Astrocyte (in vitro differentiated cells and primary cell): ENCODE measurements around the gene TMEM170B.

ENCODE experiments used
- EZH2 ChIP-seq: IDR thresholded peaks from 2 replicates; pipeline ENCODE4 v1.6.1; 2012; ENCODE audit warnings: mild to moderate bottlenecking, low read length, inconsistent platforms; ENCODE audit not compliant: insufficient read depth
- TF ChIP-seq, protein P1 (sequence below): IDR thresholded peaks from 2 replicates; pipeline ENCODE4 v1.5.1; 2011; ENCODE audit warnings: low read depth, mild to moderate bottlenecking, inconsistent platforms, low read length, moderate library complexity; ENCODE audit not compliant: insufficient read depth

DNA sequence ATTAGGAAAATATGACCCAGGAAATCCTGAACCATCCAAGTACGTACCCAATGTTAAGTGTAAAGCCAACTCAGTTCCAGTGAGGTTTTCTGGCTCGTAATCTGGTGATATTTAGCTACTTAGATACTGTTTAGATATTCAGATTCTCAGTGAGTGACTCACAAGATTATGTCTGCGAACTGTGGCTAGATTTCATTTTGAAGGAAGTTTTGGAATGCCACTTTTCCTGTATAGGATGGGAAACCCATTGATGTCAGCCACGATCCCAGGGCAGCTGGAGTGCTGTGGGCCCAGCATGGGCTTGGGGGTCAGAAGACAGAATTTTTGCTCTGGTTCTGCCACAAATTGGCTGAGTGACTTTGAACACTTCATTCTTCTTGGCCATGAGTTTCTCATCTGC, 76.3 kb downstream of the TMEM170B start:
- TF ChIP-seq, protein P1, sequence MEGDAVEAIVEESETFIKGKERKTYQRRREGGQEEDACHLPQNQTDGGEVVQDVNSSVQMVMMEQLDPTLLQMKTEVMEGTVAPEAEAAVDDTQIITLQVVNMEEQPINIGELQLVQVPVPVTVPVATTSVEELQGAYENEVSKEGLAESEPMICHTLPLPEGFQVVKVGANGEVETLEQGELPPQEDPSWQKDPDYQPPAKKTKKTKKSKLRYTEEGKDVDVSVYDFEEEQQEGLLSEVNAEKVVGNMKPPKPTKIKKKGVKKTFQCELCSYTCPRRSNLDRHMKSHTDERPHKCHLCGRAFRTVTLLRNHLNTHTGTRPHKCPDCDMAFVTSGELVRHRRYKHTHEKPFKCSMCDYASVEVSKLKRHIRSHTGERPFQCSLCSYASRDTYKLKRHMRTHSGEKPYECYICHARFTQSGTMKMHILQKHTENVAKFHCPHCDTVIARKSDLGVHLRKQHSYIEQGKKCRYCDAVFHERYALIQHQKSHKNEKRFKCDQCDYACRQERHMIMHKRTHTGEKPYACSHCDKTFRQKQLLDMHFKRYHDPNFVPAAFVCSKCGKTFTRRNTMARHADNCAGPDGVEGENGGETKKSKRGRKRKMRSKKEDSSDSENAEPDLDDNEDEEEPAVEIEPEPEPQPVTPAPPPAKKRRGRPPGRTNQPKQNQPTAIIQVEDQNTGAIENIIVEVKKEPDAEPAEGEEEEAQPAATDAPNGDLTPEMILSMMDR, result no peak
- no peak for TF ChIP-seq EZH2
